ENCODE measurements around the gene PDCD1LG2. TPM values are rescaled to one million over a fixed set of nuclear protein-coding genes. Genes with fewer than 3 reads are reported as not detected.
"Not testable (repeated sequence)": the region's sequence is repeated elsewhere in the genome, so short reads cannot be mapped to it uniquely, and the experiment has no call there.

Gene PDCD1LG2
- total RNA-seq, 1 donor from 2014 or later: 3.2 TPM

DNA sequence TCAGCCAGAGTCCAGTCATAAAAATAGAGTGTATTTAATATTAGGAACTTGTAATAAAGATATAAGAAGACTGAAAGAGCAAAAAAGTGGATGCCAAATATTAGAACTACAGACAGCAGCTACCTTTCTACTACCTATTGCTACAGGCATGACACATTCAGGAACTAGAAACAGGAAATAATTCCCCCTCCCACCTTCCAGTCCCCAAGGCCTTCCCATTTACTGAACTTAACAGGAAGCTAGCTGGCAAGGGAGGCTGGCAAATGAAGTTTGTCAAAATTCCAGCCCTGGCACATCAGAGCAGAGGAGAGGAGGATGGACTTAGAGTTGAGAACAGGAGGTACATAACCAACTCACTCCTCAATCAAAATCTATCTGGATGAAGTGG is 68.4 kb downstream of the PDCD1LG2 start:
- Histone ChIP-seq H3K36me3 (ENCODE audit: control insufficient read depth, insufficient read depth, low read length) (no peaks in the 10 kb centered on the region), H3K4me3 (ENCODE audit: low read depth, low read length) (no peak overlapping the region), H3K27me3 (ENCODE audit: control insufficient read depth, insufficient read depth, low read length) (no peaks in the 10 kb centered on the region)
- TF ChIP-seq, protein P1, sequence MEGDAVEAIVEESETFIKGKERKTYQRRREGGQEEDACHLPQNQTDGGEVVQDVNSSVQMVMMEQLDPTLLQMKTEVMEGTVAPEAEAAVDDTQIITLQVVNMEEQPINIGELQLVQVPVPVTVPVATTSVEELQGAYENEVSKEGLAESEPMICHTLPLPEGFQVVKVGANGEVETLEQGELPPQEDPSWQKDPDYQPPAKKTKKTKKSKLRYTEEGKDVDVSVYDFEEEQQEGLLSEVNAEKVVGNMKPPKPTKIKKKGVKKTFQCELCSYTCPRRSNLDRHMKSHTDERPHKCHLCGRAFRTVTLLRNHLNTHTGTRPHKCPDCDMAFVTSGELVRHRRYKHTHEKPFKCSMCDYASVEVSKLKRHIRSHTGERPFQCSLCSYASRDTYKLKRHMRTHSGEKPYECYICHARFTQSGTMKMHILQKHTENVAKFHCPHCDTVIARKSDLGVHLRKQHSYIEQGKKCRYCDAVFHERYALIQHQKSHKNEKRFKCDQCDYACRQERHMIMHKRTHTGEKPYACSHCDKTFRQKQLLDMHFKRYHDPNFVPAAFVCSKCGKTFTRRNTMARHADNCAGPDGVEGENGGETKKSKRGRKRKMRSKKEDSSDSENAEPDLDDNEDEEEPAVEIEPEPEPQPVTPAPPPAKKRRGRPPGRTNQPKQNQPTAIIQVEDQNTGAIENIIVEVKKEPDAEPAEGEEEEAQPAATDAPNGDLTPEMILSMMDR (IDR thresholded peaks at IDR 0.05; ENCODE audit: insufficient read depth, low read length, poor library complexity, severe bottlenecking): no peak
- no peak for DNase-seq (ENCODE audit: low read depth)

GRCh38 chr9:5579881-5580280 is 69.5 kb downstream of the PDCD1LG2 start:
- TF ChIP-seq, protein P1 (IDR thresholded peaks at IDR 0.05; ENCODE audit: insufficient read depth, low read length, poor library complexity, severe bottlenecking): no peak
- no peak overlapping the region for H3K4me3 ChIP-seq (ENCODE audit: low read depth, low read length)
- no peak for DNase-seq (ENCODE audit: low read depth)
- no peaks in the 10 kb centered on the region for H3K36me3 ChIP-seq (ENCODE audit: control insufficient read depth, insufficient read depth, low read length)
- no peaks in the 10 kb centered on the region for H3K27me3 ChIP-seq (ENCODE audit: control insufficient read depth, insufficient read depth, low read length)

- TF ChIP-seq, protein P1 (IDR thresholded peaks at IDR 0.05; ENCODE audit: insufficient read depth, low read length, poor library complexity, severe bottlenecking): no peak
- Histone ChIP-seq H3K4me3 (ENCODE audit: low read depth, low read length) (no peak overlapping the region), H3K27me3 (ENCODE audit: control insufficient read depth, insufficient read depth, low read length) (no peaks in the 10 kb centered on the region), H3K36me3 (ENCODE audit: control insufficient read depth, insufficient read depth, low read length) (no peaks in the 10 kb centered on the region)
- no peak for DNase-seq (ENCODE audit: low read depth)
These were observed 70.3 kb downstream of the PDCD1LG2 start for GRCh38 chr9:5580650-5581049.

- H3K4me3 ChIP-seq (ENCODE audit: low read depth, low read length); H3K27me3 ChIP-seq (ENCODE audit: control insufficient read depth, insufficient read depth, low read length); DNase-seq (ENCODE audit: low read depth); H3K36me3 ChIP-seq (ENCODE audit: control insufficient read depth, insufficient read depth, low read length): not testable (repeated sequence)
These were observed 71.4 kb downstream of the PDCD1LG2 start for GRCh38 chr9:5581706-5582105.

DNA sequence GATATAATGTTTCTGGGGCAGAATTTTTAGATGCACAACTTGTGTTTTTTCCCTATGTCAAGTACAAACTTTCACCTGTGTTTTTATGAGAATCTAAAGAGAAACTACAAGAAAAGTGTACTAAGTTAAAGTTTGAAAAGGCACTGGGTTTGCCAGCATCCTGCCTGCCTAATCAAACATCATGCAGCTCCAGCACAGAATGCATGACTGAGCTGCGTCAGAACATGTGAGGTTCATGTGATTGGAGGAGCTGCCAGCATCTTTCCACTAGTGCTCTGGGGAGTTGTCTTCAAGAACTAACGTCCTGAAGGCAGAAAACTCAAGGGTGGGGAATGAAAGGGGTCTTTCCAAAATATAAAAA is 72.5 kb downstream of the PDCD1LG2 start:
- Histone ChIP-seq H3K36me3 (ENCODE audit: control insufficient read depth, insufficient read depth, low read length) (no peaks in the 10 kb centered on the region), H3K27me3 (ENCODE audit: control insufficient read depth, insufficient read depth, low read length) (no peaks in the 10 kb centered on the region), H3K4me3 (ENCODE audit: low read depth, low read length) (no peak overlapping the region)
- peak; percentile 49 for DNase-seq (ENCODE audit: low read depth)
- TF ChIP-seq, protein P1 (IDR thresholded peaks at IDR 0.05; ENCODE audit: insufficient read depth, low read length, poor library complexity, severe bottlenecking): no peak

GRCh38 chr9:5586391-5586802 is 76.1 kb downstream of the PDCD1LG2 start:
- TF ChIP-seq, protein P1 (IDR thresholded peaks at IDR 0.05; ENCODE audit: insufficient read depth, low read length, poor library complexity, severe bottlenecking): no peak
- no peak for DNase-seq (ENCODE audit: low read depth)
- H3K4me3 ChIP-seq (ENCODE audit: low read depth, low read length): no peak overlapping the region

More at GRCh38 chr9:5586391-5586802, 76.1 kb downstream of the PDCD1LG2 start:
- Histone ChIP-seq H3K27me3 (ENCODE audit: control insufficient read depth, insufficient read depth, low read length) (no peaks in the 10 kb centered on the region), H3K36me3 (ENCODE audit: control insufficient read depth, insufficient read depth, low read length) (no peaks in the 10 kb centered on the region)

Data from kidney epithelial cell (primary cell).